ENCODE data around the gene NXN.

GRCh38 chr17:859824-860195 lies 119.8 kb downstream of the NXN start:
- no peak for TF ChIP-seq CTCF (IDR thresholded peaks at IDR 0.05)
- TF ChIP-seq POLR2A (IDR thresholded peaks at IDR 0.05) = no peak

Data from Peyer's patch (tissue), 4 donors.